Heart right ventricle (tissue), 16 donors: Measurements from ENCODE around the gene PRKAG2. TPM values are rescaled to one million over a fixed set of nuclear protein-coding genes. Genes with fewer than 3 reads are reported as not detected.

Experiments
- ATAC-seq, 8 donors: fragments of 200-7000 bp; cut with Tn5 transposase; one replicate each; pipeline ENCODE4 v1.9.1; 2020; ENCODE audit warnings: mild to moderate bottlenecking in 8 of 8, moderate library complexity in 8 of 8, moderate number of reproducible peaks in 1 of 8
- DNase-seq, 2 donors: peaks; one replicate each; pipeline ENCODE4 v3.0.0-alpha.2; 2020
- H3K27ac ChIP-seq, 10 donors: fragments of 200-600 bp; sonication (generic) in 2 of 10; one replicate each; pipeline versions ENCODE4 v1.5.0 to v1.8.0; 2020 to 2022; ENCODE audit warnings: mild to moderate bottlenecking in 3 of 10
- H3K27me3 ChIP-seq, 7 donors: fragments of 200-600 bp; one replicate each; pipeline ENCODE4 v1.8.0; 2021 to 2022; ENCODE audit warnings: mild to moderate bottlenecking in 2 of 7
- H3K36me3 ChIP-seq, 9 donors: fragments of 200-600 bp; sonication (generic) in 1 of 9; one replicate each; pipeline versions ENCODE4 v1.5.0 to v1.8.0; 2020 to 2022; ENCODE audit warnings: mild to moderate bottlenecking in 2 of 9
- H3K4me1 ChIP-seq, 9 donors: fragments of 200-600 bp; sonication (generic) in 1 of 9; one replicate each; pipeline versions ENCODE4 v1.5.0 to v1.8.0; 2020 to 2022; ENCODE audit warnings: mild to moderate bottlenecking in 4 of 9
- H3K4me3 ChIP-seq, 10 donors: fragments of 200-600 bp; sonication (generic) in 2 of 10; one replicate each; pipeline versions ENCODE4 v1.5.0 to v1.8.0; 2020 to 2022; ENCODE audit warnings: mild to moderate bottlenecking in 7 of 10, moderate library complexity in 2 of 10
- H3K9me3 ChIP-seq, 11 donors: fragments of 200-600 bp in 10 of 11; sonication (generic) in 2 of 11; one replicate each; pipeline versions ENCODE4 v1.5.0 to v1.8.0; 2013 to 2022; ENCODE audit warnings: mild to moderate bottlenecking in 2 of 11, control low read depth in 1 of 11, moderate library complexity in 1 of 11
- CTCF ChIP-seq, 9 donors: fragments of 200-600 bp; sonication (generic) in 2 of 9; IDR thresholded peaks; one replicate each; pipeline versions ENCODE4 v1.5.0 to v1.8.0; 2021 to 2022; ENCODE audit warnings: antibody characterized with exemption in 9 of 9, mild to moderate bottlenecking in 5 of 9, moderate library complexity in 1 of 9
- WGBS, 2 donors: extraction: QIAGEN DNeasy Blood & Tissue Kit; methylation state at CpG; one replicate each; pipeline ENCODE4 v1.1.7; 2013; ENCODE audit warnings: inconsistent platforms in 1 of 2; 5-methylcytosine and 5-hydroxymethylcytosine counted together
- intact Hi-C, 10 donors: fragments of 100-400 bp; cut with DNase I; formaldehyde crosslinking; loops; one replicate each; pipeline versions ENCODE4 v1.11.1 to v1.14.2; 2022
- polyA plus RNA-seq, 2 donors: library from polyadenylated mRNA; stranded (reverse); fragments of 200-250 nt; gene quantifications; one replicate each; pipeline ENCODE4 v1.2.3, GENCODE V29; 2013
- total RNA-seq, 10 donors: library from RNA; stranded (reverse); fragmentation: NEBNext Ultra II Directional in 3 of 10; extraction: Animal tissue kit (Norgen Biotek cat#: 25700) in 3 of 10; gene quantifications; one replicate each; pipeline versions ENCODE4 v1.2.1 to v1.2.4, GENCODE V29; 2021 to 2023
- donor health status: Arrhythmogenic right ventricular cardiomyopathy.
- donor health status: ischemic (EF 13 %, LVEDD 7.1; RV severe dilation, severe dysfunction).
- donor health status: healthy with polysubstance abuse.
- donor health status: DM: no; HTN: yes; CAD: no.
- donor health status: DM: no; HTN: no; CAD: no.
- donor health status: ischemic (EF 25% LVEDD 6.9; RV normal size, moderate dysfunction).
- donor health status: ischemic (EF 25% LVEDD 5.7; RV mildly dilated, moderate dysfunction).
- donor health status: healthy.
- donor health status: DM: yes; HTN: yes; CAD: no.
- donor health status: Ischemic cardiomyopathy.
- donor health status: ischemic (EF 35%, LVEDD 5.7; RV mildly dilated, moderate dysfunction).
- donor health status: nonischemic (EF 11% LVEDD 7.7; RV severe dilation, severe dysfunction).
- donor health status: DM: yes; HTN: yes; CAD: no.
- donor health status: PGD.
- donor health status: ischemic (EF 29% LVEDD 5.4; RV normal size, mild dysfunction).
- donor health status: nonischemic (EF 23%, LVEDD 6.1; RV moderate dilation, normal function).

The PRKAG2 gene
- total and polyA plus RNA-seq, 12 donors = 52.4 to 156 (median 114) TPM

GRCh38 chr7:151565541-151565940, 311.4 kb downstream of the PRKAG2 start:
- TF ChIP-seq CTCF (IDR thresholded peaks at IDR 0.05) = no peak
- ATAC-seq (no peak), DNase-seq (no peak)
- H3K9me3 ChIP-seq = no peaks in the 10 kb centered on the region
- no peak overlapping the region for H3K4me3 ChIP-seq
- H3K27me3 ChIP-seq = no peaks in the 10 kb centered on the region
- intact Hi-C loops = loop anchor here in 2 of 10 donors (5.0 to 10.0 kb wide), 2 partner anchors 192 to 199 kb away; no protein-coding TSS in a partner anchor
- 82 to 84% methylated on average over 9 of the region's 9 CpGs for WGBS, 2 donors
- no peak overlapping the region for H3K27ac ChIP-seq
- peaks cover 0 to 11% (median 9%) of the 10 kb centered on the region in 9 donors for H3K4me1 ChIP-seq
- peaks cover 0 to 86% (median 33%) of the 10 kb centered on the region in 9 donors for H3K36me3 ChIP-seq

- WGBS, 2 donors = 96% methylated on average over 9 of the region's 9 CpGs
- DNase-seq = no peak
These were observed 316.7 kb downstream of the PRKAG2 start for GRCh38 chr7:151560243-151560642.

GRCh38 chr7:151559557-151560183, 317.2 kb downstream of the PRKAG2 start:
- H3K36me3 ChIP-seq = peaks cover 0 to 98% (median 52%) of the 10 kb centered on the region in 9 donors
- no peak for TF ChIP-seq CTCF (IDR thresholded peaks at IDR 0.05)
- no peaks in the 10 kb centered on the region for H3K9me3 ChIP-seq
- H3K27me3 ChIP-seq = no peaks in the 10 kb centered on the region
- H3K27ac ChIP-seq = no peak overlapping the region
- no peak overlapping the region for H3K4me3 ChIP-seq
- DNase-seq (no peak), ATAC-seq (no peak)
- intact Hi-C loops = loop anchor here in 1 of 10 donors (10.0 kb wide), 1 partner anchor 205 kb away; no protein-coding TSS in a partner anchor
- WGBS, 2 donors = 88 to 90% methylated on average over 5 of the region's 5 CpGs
- no peaks in the 10 kb centered on the region for H3K4me1 ChIP-seq

More at GRCh38 chr7:151560243-151560642, 316.7 kb downstream of the PRKAG2 start:
- peaks cover 0 to 99% (median 50%) of the 10 kb centered on the region in 9 donors for H3K36me3 ChIP-seq
- no peak overlapping the region for H3K4me3 ChIP-seq
- intact Hi-C loops = loop anchor here in 1 of 10 donors (10.0 kb wide), 1 partner anchor 205 kb away; no protein-coding TSS in a partner anchor
- H3K4me1 ChIP-seq = no peaks in the 10 kb centered on the region
- no peak for TF ChIP-seq CTCF (IDR thresholded peaks at IDR 0.05)
- no peaks in the 10 kb centered on the region for H3K27me3 ChIP-seq
- H3K9me3 ChIP-seq = no peaks in the 10 kb centered on the region
- no peak for ATAC-seq
- no peak overlapping the region for H3K27ac ChIP-seq

- no peaks in the 10 kb centered on the region for H3K4me1 ChIP-seq
- WGBS, 2 donors = 59 to 72% methylated on average over 6 of the region's 6 CpGs
- no peaks in the 10 kb centered on the region for H3K9me3 ChIP-seq
- no peak overlapping the region for H3K27ac ChIP-seq
- H3K4me3 ChIP-seq = no peak overlapping the region
- peaks cover 0 to 87% (median 43%) of the 10 kb centered on the region in 9 donors for H3K36me3 ChIP-seq
- intact Hi-C loops = no loop called here
- no peaks in the 10 kb centered on the region for H3K27me3 ChIP-seq
- no peak for TF ChIP-seq CTCF (IDR thresholded peaks at IDR 0.05)
- DNase-seq (no peak), ATAC-seq (no peak)
These were observed 318.3 kb downstream of the PRKAG2 start for GRCh38 chr7:151558575-151558974.
